HG03103 (cell line): ENCODE results near the gene KLK12.
"Not testable (repeated sequence)": the region's sequence is repeated elsewhere in the genome, so short reads cannot be mapped to it uniquely, and the experiment has no call there.

Source experiments
- ATAC-seq: cut with Tn5 transposase; IDR thresholded peaks from one replicate; pipeline ENCODE4 v1.9.1; 2021; ENCODE audit warnings: low read depth; ENCODE audit not compliant: unreplicated experiment

The KLK12 gene

DNA sequence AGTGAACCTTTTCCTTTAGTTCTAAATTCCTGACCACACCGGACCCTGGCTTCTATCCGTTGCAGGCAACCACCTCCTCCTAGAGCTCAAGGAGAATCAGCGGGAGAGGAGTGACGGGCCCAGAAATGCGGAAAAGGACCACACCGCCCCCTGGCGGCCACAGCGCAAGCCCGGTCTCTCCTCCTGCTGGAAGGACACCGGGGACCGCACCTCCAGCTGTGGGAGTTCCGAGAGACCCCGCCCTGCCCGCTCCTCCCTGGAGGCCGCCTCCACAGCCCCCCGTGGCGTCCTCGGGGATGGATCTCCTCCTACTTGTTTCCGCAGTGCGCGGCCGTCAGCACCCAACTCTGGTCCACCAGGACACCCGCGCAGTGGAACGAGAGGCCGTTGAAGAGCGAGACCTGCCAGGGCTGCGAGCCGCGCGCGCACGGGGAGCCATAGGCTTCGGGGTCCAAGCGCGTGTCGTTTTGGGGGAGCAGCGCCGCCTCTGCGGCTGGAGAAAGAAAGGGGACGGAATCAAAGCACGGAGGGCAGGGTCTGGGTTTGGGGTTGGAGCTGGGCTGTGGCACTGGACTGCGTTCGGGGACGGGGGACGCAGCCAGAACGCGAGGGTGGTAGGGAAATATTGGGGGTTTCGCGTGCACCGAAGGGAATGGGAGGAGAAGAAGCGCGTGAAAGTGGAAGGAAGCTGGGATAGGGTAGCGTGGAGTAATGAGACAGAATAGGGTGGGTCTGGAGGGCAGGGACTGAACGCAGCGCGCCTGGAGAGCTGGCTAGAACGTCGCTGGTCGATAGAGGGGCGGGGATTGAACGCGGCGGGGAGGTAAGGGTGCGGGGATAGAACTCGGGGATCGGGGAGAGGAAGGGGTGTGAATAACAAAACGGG, 17.8 kb downstream of the KLK12 start:
- no peak for ATAC-seq

DNA sequence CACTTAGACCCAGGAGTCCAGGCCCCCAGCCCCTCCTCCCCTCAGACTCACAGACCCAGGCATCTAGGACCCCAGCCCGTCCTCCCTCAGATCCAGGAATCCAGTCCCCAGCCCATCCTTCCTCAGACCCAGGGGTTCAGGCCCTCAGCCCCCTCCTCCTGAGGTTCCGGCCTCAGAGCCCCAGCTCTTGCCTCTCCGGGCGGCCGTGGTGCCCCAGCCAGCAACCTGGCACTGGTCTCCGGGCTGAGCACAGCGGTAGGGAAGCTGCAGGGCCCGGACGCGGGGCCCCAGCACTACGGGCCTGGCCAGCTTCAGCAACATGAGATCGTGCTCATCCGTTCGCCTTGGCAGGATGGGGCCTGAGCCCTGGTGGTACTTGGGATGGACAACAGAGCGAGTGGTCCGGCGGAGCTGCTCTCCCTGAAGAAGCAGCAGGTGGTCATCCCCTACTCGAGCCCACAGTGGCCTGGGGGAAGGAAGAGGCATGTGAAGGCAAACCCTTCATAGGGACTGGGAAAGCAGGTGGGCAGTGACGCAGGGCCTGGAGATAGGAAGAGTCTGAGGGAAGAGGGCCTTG, 19.0 kb downstream of the KLK12 start:
- no peak for ATAC-seq

DNA sequence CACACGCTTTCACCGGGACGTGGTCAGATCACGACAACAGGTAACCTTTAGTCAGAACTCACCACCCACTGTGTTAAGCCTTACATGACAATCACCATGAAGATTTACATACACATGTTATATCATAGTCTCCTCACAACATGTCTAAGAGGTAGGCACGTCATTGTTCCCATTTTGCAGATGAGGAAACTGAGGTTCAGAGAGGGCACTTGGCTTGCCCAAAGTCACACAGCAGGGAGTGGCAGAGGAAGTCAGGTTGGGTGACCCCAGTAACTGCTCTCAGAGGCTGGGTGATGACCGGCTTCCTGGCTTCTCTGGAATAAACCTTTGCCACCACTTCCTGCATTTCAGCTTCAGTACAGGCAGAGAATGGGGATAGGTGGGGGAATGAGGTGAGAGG, 20.6 kb downstream of the KLK12 start:
- ATAC-seq = no peak

DNA sequence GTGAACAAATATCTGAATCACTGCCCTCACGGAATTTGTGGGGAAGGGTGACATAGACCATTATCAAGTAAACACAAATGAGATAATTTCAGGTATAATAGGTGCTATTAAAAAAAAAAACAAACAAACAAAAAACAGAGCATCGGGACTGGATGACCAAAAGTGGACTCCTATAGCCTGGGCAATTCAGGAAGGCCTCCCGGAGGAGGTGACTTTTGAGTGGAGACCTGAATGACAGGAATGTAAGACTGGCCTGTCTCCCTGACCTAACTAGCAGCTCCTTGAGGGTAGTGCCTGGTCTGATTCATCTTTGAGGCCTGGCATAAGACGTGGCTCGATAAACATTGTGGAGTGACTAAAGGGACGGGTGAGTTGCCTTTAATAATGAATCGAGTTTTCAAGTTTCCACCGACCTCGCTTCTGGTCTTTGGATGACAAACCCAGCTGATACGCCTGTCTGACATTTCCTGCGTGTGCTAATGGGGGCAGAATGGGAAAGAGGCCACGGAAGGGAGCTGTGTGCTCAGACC, 22.1 kb downstream of the KLK12 start:
- no peak for ATAC-seq

DNA sequence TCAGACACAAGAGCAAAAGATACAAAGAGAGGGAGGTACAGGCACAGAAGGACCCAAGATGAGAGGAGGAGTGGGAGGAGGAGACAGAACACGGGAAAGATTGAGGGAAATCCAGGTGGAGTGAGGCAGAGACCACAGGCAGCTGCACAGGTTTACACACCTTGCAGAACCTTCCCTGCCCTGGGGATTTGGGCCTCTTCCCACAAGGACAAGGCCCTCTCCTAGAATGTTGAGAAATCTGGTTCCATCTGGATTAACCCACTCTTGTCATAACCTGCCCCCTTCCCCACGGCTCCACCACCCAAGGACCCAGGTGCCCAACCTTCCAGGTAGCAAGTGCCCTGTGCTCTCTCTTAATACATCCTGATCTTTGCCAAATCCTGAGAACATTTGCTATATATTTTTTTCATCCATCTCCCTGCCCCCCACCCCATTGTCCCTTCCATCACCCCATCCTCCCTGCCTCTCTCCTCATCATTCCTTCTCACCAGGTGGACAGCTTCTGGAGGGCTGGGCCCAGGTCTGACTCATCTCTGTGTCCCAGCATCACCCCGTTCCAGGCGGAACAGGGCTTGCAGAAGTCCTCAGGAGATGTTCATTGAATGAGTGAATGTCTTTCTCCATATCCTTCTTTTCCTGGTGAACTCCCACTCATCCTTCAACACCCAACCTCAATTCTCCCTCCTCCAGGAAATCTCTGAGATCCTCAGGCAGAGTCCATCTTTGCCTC, 24.6 kb downstream of the KLK12 start:
- ATAC-seq = no peak

DNA sequence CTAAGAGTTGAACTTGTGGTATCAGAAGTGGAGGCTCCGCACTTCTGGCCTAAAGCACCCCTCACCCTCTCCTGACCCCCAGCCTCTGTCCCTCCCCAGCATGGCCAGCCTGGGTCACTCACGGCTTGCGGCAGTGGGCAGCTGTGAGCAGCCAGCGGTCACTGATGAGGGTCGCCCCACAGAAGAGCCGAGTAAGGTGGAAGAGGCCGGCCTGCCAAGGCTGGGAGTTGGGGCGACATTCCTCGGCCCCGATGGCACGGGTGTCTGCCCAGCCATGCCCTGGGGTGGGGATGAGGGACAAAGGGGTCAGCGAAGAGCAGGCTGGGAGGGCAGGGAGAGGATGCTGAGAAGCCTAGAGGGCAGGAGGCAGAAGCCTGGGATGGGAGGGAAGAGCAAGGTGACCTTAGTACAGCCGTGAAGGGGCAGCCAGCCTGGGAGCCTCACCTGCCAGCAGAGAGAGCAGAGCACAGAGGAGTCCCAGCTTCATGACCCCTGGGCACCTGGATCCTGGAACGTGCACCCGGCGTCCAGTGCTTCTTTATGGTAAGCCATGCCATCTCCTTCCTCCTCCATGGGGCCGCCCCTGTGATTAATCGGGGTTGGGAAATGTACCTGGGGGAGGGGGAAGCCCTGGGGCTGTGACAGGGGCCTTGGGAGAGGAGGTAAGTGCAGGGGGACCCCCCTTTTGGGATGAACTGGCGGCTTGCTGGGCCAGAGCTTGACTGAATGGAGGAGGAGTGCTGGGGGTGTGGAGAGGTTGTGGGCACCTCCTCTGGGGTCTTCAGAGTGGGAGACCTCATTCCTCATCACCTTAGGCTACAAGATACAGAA, 25.5 kb downstream of the KLK12 start:
- no peak for ATAC-seq

DNA sequence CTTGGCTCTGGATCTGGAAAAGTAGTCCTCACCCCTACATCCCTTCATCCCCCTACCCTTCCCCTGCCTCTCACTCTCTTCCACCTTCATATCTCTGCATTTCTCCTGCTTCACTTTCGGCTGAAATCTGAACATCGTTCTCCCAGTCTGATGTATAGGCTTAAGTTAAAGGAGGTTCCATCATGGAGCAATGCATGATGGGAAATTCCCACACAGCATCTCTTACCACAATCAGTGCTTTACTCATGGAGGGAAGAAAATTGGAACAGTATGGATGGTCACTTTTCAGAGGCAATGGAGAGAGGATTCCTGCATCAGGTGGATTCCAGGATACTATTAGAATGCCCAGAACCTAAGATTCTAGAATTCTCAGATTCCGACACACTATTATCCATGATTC, 27.3 kb downstream of the KLK12 start:
- no peak for ATAC-seq

DNA sequence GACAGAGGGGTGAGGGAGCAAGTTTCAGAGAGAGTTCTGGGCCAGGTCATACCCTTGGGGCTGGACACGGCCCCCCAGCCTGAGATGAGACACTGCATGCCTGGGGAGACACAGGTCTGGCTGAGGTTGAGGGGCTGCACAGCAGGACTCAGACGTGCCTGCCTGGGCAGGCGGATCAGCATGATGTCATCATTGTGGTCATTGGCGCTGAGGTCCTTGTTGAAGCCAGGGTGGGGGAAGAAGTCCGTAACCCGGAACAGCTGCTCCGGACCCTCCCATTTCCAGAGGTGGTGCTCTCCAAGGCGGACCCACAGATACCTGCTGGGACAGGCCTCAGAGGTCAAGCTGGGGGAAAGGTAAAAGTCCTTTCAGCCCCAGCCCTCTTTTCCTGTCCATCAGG, 28.4 kb downstream of the KLK12 start:
- ATAC-seq = no peak

DNA sequence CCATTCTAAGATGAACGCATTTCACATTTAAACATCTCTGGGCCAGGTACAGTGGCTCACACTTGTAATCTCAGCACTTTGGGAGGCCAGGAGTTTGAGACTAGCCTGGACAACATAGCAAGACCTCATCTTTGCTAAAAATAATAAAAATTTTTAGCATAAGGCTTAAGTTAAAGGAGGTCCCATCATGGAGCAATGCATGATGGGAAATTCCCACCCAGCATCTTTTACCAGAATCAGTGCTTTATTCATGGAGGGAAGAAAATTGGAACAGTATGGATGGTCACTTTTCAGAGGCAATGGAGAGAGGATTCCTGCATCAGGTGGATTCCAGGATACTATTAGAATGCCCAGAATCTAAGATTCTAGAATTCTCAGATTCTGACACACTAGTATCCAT, 29.6 kb downstream of the KLK12 start:
- ATAC-seq = no peak

DNA sequence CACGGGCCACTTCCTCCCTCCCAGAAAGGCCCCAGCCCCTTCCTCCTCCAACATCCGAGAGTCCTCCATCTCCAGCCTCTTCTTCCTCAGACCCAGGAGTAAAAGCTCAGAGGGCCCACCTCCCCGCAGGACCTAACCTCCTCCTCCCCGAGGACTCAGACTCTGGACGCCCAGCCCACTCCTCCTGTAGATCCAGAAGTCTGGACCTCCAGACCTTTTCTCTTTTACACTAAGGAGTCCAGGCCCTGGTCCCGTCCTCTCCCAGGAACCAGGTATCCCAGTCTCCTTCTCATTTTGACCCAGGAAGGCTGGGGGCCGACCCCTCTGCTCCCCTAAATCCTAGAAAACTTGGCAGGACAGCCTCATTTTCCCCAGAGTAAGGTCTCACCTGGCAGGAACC, 31.5 kb downstream of the KLK12 start:
- no peak for ATAC-seq

DNA sequence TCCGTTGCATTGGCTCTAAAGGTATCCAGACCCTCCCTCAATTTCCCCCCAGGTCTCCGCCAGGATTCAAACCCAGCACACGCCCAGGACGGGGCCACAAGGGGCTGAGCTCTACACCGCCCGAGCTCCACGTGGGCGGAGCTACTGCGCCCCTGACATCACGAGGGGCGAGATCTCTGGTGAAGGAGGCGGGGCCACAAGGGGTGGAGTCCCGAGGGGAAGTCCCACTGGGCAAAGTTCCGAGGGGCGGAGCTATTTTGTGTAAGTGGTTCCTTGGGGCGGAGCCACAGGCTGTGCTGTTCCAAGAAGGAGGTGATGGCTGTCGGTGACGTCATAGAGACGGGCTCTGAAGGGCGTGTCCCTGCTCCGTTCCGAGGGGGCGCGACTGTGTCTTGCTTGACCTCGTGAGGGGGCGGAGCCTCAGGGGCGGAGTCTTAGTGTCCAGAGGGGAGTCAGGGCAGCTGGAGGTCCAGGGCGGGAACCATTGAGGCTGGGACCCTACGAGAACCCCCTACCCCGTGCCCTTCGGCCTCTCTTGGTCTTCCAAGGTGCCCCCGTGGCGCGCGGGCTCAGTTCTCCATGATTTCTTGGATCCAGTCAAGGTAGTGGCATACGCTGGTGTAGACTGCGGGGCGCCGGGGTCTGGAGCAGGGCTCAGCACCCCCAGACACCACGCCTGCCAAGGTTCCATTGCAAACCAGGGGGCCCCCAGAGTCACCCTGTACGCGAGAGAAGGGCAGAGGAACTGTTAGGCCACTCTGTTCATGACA, 32.1 kb downstream of the KLK12 start:
- ATAC-seq = no peak

DNA sequence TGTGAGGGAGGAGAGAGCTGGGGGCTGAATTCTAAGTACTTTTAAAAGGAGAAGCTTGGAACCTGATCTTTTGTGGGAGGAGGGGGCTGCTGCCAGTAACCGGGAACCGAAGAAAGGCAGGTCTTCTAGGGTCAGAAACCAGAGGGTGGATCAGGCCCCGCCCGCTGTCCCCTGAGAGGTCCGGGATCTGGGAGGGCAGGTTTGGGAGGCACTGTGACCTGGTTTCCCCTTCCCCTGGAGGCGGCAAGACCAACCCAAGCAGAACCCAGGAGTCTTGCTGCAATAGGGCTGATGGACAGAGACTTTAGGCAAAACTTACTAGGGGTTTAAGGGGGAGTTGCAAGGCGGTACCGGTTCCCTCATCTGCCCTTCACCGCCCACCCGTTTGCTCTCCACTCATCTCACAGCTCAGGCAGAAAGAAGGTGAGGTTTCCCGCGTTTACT, 32.7 kb downstream of the KLK12 start:
- ATAC-seq = no peak

DNA sequence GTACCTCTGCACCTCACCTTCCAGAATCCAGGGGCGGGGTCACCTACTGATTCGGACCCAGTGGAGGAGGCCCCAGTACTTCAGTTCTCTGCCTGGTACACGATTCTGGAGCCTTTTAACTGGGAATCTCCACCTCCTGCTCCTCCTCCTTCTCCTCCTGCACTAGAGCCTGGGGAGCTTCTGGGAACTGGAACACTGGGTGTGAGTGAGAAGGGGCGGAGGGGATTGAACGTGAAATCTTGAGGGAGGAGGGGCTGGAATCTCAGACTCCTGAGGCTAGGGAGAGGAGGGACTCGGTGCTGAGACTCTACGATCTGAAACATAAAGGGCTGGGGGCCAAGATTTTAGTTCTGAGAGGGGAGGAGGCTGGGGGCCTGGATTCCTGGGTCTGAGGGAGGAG, 33.3 kb downstream of the KLK12 start, which contains the start of gene KLK8:
TSS of gene KLK8 (minus strand) at position 90 of the 400 bp plus-strand sequence. CDS start 437 bp downstream, outside the sequence.
- no peak for ATAC-seq

DNA sequence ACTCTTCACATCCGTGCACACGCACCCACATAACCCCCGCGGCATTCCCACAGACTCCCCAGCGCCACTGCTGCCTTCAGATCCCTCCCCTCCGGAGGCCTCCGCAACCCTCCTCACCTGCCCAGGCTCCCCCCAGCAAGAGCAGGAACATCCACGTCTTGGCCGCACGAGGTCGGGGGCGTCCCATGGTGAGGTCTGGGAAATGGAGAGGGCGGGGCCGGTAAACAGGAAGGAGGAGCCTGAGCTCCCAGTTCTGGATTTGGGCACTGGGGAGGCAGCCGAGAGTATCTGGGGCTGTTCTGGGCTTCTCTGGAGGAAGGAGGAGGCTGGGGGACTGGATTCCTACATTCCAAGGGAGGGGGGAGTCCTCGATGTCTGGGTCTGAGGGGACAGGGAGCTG, 33.8 kb downstream of the KLK12 start:
- ATAC-seq = no peak

DNA sequence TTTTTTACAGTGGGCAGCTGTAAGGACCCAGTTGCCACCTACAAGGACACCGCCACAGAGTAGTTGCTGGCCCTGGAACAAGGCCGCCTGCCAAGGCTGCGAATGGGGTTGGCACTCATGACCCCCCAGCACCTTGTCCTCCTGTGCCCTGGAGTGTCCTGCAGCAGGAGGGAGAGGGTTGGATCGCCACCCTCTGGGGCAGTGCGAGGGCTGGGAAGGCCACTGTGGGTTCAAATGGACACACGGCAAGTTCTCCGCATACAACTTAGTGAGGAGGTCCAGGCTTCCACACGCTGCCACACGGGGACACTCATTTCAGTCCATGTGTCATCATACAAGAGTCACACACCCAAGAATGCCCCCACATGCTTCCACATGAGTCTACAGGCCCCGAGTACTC, 34.4 kb downstream of the KLK12 start:
- no peak for ATAC-seq

DNA sequence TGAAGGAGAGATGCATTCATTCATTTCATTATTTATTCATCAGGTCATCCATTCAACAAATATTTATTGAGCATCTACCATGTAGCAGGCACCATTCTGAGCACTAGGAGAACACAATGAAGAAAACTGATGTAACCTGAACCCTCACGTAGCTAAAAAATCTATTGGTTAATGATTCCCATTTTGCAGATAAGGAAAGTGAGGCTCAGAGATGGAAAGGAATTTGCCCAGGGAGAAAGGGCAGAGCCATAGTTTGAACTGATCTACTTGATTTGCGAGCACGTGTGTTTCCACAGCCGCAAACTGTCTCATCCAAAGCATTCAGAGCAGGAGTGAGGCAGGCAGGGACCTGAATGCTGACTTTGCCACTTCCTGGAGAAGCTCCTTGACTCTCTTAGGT, 36.1 kb downstream of the KLK12 start:
- ATAC-seq = no peak

DNA sequence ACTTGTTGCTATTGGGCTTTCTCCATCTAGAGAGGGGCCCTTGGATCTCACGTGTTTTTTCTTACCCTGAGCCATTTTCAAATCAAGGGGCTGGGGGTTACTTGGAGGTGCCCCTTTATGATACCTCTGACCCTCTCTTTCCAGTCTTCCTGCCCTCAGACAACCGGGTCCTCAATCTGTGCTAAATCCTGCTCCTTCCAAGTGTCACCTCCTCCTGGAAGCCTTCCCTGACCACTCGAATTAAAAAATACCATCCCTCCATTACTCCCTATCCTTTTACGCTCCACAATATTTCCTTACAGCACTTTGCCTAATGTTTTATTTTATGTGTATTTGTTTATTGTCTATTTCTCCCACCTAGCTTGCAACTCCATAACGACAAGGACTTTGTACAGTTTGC, 36.7 kb downstream of the KLK12 start:
- ATAC-seq = no peak

DNA sequence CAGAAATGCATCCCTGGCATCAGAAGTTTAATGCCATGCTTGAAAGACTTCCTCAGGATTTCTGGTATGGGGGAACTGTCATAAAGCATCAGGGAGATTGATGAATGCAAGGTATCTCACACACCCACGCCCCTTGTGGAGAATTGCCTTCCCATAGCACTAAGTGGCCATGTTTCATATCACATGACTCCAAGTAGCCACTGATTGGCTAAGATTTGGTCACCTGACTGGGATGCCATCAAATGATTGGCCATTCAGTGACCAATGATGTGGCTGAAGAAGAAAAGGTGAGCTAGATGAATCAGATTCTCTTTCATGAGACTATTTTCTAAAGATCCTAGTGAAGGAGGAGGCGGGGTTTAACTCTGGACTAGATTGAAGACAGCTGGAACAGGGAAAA, 40.7 kb downstream of the KLK12 start:
- ATAC-seq = no peak

DNA sequence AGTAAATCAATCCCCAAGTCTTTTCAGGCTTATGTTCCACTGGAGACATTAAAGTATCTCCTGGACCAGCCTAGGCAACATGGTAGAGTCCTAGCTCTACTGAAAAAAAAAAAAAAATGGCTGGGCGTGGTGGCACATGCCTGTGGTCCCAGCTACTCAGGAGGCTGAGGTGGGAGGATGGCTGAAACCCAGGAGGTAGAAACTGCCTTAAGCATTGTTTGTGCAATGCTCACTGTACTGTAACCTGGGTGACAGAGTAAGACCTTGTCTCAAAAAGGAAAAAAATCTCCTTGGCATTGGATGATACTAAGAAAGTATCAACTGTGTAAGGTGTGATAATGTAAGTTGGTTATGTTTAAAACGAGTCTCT, 42.2 kb downstream of the KLK12 start:
- ATAC-seq = no peak

DNA sequence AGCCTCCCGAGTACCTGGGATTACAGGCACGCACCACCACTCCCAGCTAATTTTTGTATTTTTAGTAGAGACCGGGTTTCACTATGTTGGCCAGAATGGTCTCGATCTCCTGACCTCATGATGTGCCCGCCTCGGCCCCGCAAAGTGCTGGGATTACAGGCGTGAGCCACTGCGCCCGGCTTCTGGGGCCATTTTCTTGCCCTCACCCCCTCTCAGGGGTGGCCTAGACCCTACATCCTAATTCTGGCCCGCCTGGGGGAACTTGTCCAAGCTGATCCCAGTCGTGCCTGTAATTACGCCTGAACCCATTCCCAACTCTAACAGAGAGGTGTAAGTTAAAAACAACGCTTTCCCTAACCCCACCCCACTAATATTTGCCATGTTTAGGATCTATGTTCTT, 50.4 kb downstream of the KLK12 start:
- ATAC-seq = not testable (repeated sequence)
